Muscle layer of colon (tissue), 2 donors: ENCODE results near the gene PHACTR3.

Experiments used
- H3K27ac ChIP-seq: one replicate; pipeline ENCODE4 v1.7.0; 2013; ENCODE audit warnings: low read depth, mild to moderate bottlenecking, low read length, moderate library complexity
- H3K27me3 ChIP-seq, 2 donors: one replicate each; pipeline ENCODE4 v1.7.0; 2013; ENCODE audit warnings: low read length in 2 of 2, mild to moderate bottlenecking in 2 of 2; ENCODE audit not compliant: insufficient read depth in 2 of 2, control insufficient read depth in 1 of 2
- H3K36me3 ChIP-seq: one replicate; pipeline ENCODE4 v1.7.0; 2013; ENCODE audit warnings: mild to moderate bottlenecking, low read length; ENCODE audit not compliant: insufficient read depth
- H3K4me1 ChIP-seq: one replicate; pipeline ENCODE4 v1.7.0; 2013; ENCODE audit warnings: mild to moderate bottlenecking, low read length; ENCODE audit not compliant: insufficient read depth
- H3K4me3 ChIP-seq, 2 donors: one replicate each; pipeline ENCODE4 v1.7.0; 2013; ENCODE audit warnings: low read length in 2 of 2, low read depth in 1 of 2, mild to moderate bottlenecking in 1 of 2, moderate library complexity in 1 of 2
- H3K9ac ChIP-seq: one replicate; pipeline ENCODE4 v1.7.0; 2013; ENCODE audit warnings: low read length
- H3K9me3 ChIP-seq: one replicate; pipeline ENCODE4 v1.7.0; 2013; ENCODE audit warnings: mild to moderate bottlenecking, low read length
- donor health status: abdominal sarcoma.
- donor health status: Adenocarcinoma of cecum.

PHACTR3 gene

GRCh38 chr20:59780494-59781185, 176.3 kb downstream of the PHACTR3 start:
- no peak overlapping the region for H3K4me3 ChIP-seq
- no peaks in the 10 kb centered on the region for H3K9me3 ChIP-seq
- no peaks in the 10 kb centered on the region for H3K36me3 ChIP-seq
- H3K9ac ChIP-seq: no peak overlapping the region
- no peaks in the 10 kb centered on the region for H3K4me1 ChIP-seq
- H3K27me3 ChIP-seq: no peaks in the 10 kb centered on the region
- H3K27ac ChIP-seq: no peak overlapping the region

DNA sequence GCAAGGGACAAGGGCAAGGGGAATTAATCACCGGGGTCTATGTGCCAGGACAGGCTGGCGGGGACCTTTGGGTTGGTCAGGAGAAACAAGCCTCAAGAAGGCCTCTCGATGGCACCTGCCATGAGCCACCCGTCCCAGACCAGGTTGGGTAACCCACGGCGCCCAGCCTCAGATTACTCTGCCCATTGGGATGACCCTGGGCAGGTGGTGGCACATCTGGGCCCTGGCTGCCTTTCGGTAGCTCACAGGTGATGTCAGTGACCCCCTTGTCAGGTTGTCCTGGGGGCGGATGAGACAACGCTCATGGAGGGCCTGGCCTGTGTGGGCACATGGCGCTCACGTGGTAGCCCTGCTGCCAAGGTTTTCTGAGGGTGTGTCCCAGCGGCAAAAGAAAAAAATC, 176.9 kb downstream of the PHACTR3 start:
- H3K27me3 ChIP-seq: no peaks in the 10 kb centered on the region
- no peaks in the 10 kb centered on the region for H3K4me1 ChIP-seq
- no peak overlapping the region for H3K27ac ChIP-seq
- H3K9ac ChIP-seq: no peak overlapping the region
- no peak overlapping the region for H3K4me3 ChIP-seq
- H3K9me3 ChIP-seq: no peaks in the 10 kb centered on the region
- H3K36me3 ChIP-seq: no peaks in the 10 kb centered on the region

DNA sequence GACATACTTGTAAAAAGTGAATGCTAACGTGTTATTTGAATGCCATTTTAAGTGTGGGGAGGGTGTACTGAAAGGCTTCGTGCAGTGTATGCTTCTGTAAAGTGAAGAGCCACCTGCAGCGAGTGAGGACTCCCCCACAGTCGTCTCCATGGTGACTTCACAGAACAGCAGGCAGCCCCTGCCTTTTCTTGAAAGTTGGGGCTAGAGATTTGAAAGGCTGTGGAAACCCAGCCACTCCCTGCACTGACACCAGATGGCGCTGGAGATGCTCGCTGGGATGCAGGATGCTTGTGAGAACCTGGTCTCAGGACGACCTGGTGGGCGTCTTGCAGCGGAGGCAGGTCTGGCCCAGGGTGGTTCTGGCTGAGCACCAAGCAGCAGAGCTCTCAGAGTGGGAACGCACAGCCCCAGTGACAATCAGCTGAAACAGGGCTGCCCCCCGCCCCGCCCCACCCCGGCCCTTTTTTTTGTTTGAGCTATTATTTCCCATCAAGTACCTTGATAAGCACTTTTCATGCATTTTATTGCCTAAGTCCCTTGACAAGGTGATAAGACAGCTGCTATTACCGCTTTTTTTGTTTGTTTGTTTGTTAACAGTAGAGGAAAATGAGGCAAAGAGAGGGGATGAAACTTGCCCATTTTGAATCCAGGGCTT, 178.8 kb downstream of the PHACTR3 start:
- Histone ChIP-seq H3K4me3 (no peak overlapping the region), H3K27ac (no peak overlapping the region), H3K4me1 (no peaks in the 10 kb centered on the region), H3K36me3 (no peaks in the 10 kb centered on the region), H3K9me3 (no peaks in the 10 kb centered on the region), H3K27me3 (no peaks in the 10 kb centered on the region), H3K9ac (no peak overlapping the region)

- H3K27ac ChIP-seq: no peak overlapping the region
- H3K9ac ChIP-seq: no peak overlapping the region
- no peaks in the 10 kb centered on the region for H3K36me3 ChIP-seq
- H3K4me1 ChIP-seq: no peaks in the 10 kb centered on the region
- no peaks in the 10 kb centered on the region for H3K9me3 ChIP-seq
- no peak overlapping the region for H3K4me3 ChIP-seq
- H3K27me3 ChIP-seq: no peaks in the 10 kb centered on the region
Observed at GRCh38 chr20:59783641-59784010, 179.3 kb downstream of the PHACTR3 start.

- Histone ChIP-seq H3K9ac (no peak overlapping the region), H3K27me3 (no peaks in the 10 kb centered on the region), H3K4me1 (no peaks in the 10 kb centered on the region), H3K4me3 (no peak overlapping the region), H3K9me3 (no peaks in the 10 kb centered on the region), H3K27ac (no peak overlapping the region), H3K36me3 (no peaks in the 10 kb centered on the region)
Observed at GRCh38 chr20:59784365-59784764, 180.0 kb downstream of the PHACTR3 start.

- H3K4me3 ChIP-seq: no peak overlapping the region
- no peaks in the 10 kb centered on the region for H3K36me3 ChIP-seq
- H3K27ac ChIP-seq: no peak overlapping the region
- no peak overlapping the region for H3K9ac ChIP-seq
- no peaks in the 10 kb centered on the region for H3K9me3 ChIP-seq
- no peaks in the 10 kb centered on the region for H3K4me1 ChIP-seq
- H3K27me3 ChIP-seq: no peaks in the 10 kb centered on the region
Observed at GRCh38 chr20:59784791-59785668, 180.7 kb downstream of the PHACTR3 start.

DNA sequence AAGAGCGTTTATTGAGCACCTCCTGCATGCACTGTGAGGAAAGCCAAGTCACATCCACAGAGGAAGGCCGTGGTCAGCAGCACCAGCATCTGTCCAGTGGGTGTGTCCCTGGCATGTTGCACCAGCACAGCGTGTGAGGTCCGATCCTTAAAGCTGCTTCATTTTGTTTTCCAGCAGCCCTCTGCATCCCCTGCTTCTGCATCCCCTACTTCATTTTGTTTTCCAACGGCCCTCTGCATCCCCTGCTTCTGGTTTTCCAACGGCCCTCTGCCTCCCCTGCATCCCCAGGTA, 181.3 kb downstream of the PHACTR3 start:
- H3K9me3 ChIP-seq: no peaks in the 10 kb centered on the region
- H3K9ac ChIP-seq: no peak overlapping the region
- no peaks in the 10 kb centered on the region for H3K27me3 ChIP-seq
- H3K4me1 ChIP-seq: no peaks in the 10 kb centered on the region
- no peaks in the 10 kb centered on the region for H3K36me3 ChIP-seq
- no peak overlapping the region for H3K4me3 ChIP-seq
- H3K27ac ChIP-seq: no peak overlapping the region

DNA sequence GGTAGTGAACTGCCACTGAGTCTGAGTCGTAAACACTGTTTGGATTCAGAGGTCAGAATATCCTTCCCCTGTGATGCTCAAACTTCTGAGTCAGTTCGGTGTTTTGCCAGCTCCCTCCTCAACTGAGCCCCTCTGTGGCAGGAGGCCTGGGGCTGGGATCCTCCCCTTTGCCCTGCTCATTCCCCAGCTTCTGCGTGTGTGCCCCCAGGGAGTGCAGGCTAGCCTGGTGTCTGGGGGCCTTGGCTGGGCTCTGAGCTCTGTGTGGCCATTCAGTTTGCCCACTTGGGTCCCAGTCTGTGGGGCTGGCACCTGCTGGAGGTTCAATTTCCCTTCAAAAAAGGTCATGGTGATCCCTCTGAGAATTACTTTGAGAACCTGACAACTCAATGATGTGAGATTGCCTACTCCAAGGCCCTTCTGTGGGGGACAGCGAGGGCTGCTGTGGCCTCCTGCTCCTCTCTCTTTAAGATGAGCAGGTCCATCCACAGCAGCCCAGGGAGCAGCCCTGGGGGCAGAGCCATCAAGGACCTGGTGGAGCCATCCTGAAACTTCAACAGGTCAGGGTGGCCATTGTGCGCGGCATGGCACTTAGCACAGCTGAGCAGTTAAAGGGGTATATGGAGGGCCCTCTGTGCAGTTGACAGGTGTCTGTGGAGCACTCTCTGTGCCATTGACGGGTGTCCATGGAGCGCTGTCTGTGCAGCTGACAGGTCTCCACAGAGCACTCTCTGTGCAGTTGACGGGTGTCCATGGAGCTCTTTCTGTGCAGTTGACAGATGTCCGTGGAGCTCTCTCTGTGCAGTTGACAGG, 181.9 kb downstream of the PHACTR3 start:
- Histone ChIP-seq H3K27me3 (no peaks in the 10 kb centered on the region), H3K4me1 (no peaks in the 10 kb centered on the region), H3K27ac (no peak overlapping the region), H3K9me3 (no peaks in the 10 kb centered on the region), H3K36me3 (no peaks in the 10 kb centered on the region), H3K4me3 (no peak overlapping the region), H3K9ac (no peak overlapping the region)

- H3K4me3 ChIP-seq: no peak overlapping the region
- no peak overlapping the region for H3K9ac ChIP-seq
- no peaks in the 10 kb centered on the region for H3K27me3 ChIP-seq
- no peaks in the 10 kb centered on the region for H3K36me3 ChIP-seq
- no peaks in the 10 kb centered on the region for H3K4me1 ChIP-seq
- H3K27ac ChIP-seq: no peak overlapping the region
- H3K9me3 ChIP-seq: peaks cover 2% of the 10 kb centered on the region
Observed at GRCh38 chr20:59786801-59787537, 182.6 kb downstream of the PHACTR3 start.

DNA sequence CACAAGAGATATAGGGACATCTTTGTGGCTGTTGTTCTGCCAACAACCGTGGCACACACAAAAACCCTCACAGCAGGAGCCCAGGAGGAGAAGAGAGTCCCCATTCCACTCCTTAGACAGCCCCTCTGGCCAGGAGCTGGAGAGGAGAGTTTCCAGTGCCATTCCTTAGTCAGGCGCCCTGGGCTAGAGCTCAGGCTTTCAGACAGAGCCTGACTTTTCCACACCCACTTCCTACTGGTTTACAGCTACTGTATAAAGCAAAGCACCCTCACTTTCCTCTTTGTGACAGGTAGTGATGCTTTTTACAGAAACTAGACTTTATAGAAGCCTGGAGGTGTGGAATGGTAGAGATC, 183.2 kb downstream of the PHACTR3 start:
- Histone ChIP-seq H3K27ac (no peak overlapping the region), H3K36me3 (no peaks in the 10 kb centered on the region), H3K9me3 (peaks cover 6% of the 10 kb centered on the region), H3K4me1 (no peaks in the 10 kb centered on the region), H3K9ac (no peak overlapping the region), H3K27me3 (no peaks in the 10 kb centered on the region), H3K4me3 (no peak overlapping the region)
